H1 (cell line): ENCODE data around the gene AK2.

ENCODE experiments used
- CTCF ChIP-seq, 3 experiments: IDR thresholded peaks; 1 replicate in 2 of 3; 2 replicates in 1 of 3; pipeline versions ENCODE4 v1.5.1 to v1.6.1; 2011; ENCODE audit warnings: low read length in 3 of 3, mild to moderate bottlenecking in 3 of 3, inconsistent platforms in 2 of 3, low read depth in 1 of 3, moderate library complexity in 1 of 3; ENCODE audit not compliant: insufficient read depth in 1 of 3; ENCODE audit errors: control extremely low read depth in 1 of 3
- GABPA ChIP-seq: IDR thresholded peaks from 2 replicates; pipeline ENCODE4 v1.6.1; 2011; ENCODE audit warnings: mild to moderate bottlenecking, low read length, moderate library complexity, borderline replicate concordance; ENCODE audit not compliant: insufficient read depth
- POLR2AphosphoS5 ChIP-seq: IDR thresholded peaks from 2 replicates; pipeline ENCODE4 v1.6.1; 2011; ENCODE audit warnings: low read depth, low read length

GRCh38 chr1:32971576-32971975 lies 65.1 kb downstream of the AK2 start:
- no peak for TF ChIP-seq POLR2AphosphoS5
- no peak for TF ChIP-seq GABPA
- no peak for TF ChIP-seq CTCF (IDR thresholded peaks at IDR 0.05; ENCODE audit: control extremely low read depth in 1 of 3, insufficient read depth in 1 of 3, low read depth in 1 of 3, low read length in 3 of 3)
